B cell (primary cell): ENCODE measurements around the gene POLA2. TPM values are rescaled to one million over a fixed set of nuclear protein-coding genes. Genes with fewer than 3 reads are reported as not detected.
"Not testable (repeated sequence)": the region's sequence is repeated elsewhere in the genome, so short reads cannot be mapped to it uniquely, and the experiment has no call there.

ENCODE experiments used
- ATAC-seq: fragments of 200-7000 bp; cut with Tn5 transposase; one replicate; pipeline ENCODE4 v1.10.0; 2021; ENCODE audit warnings: low read depth, mild to moderate bottlenecking, moderate number of reproducible peaks, moderate library complexity
- CTCF ChIA-PET: fragments of 350-600 bp; sonication (Branson Sonifier 250); formaldehyde crosslinking; loops from one replicate; lab custom pipeline; 2021; ENCODE audit warnings: antibody characterized with exemption, inconsistent platforms; lab: Charles Lee
- POLR2A ChIA-PET: fragments of 350-600 bp; sonication (Branson Sonifier 250); formaldehyde crosslinking; loops from one replicate; lab custom pipeline; 2021; ENCODE audit warnings: antibody characterized with exemption; lab: Charles Lee
- DNase-seq: peaks from one replicate; pipeline ENCODE4 v3.0.0; 2013
- H2AFZ ChIP-seq: 2 replicates; pipeline ENCODE4 v1.6.1; 2012; ENCODE audit warnings: mild to moderate bottlenecking, low read depth, low read length; ENCODE audit not compliant: insufficient read depth, poor library complexity, severe bottlenecking
- H3K27ac ChIP-seq, 2 donors: 1 replicate in 1 of 2; 2 replicates in 1 of 2; pipeline ENCODE4 v1.5.1; 2012 to 2013; ENCODE audit warnings: low read length in 2 of 2, mild to moderate bottlenecking in 2 of 2, moderate library complexity in 1 of 2
- H3K27me3 ChIP-seq, 4 experiments: fragments of 200-600 bp in 1 of 4; sonication (generic) in 1 of 4; replicated peaks in 1 of 4; 1 replicate in 2 of 4; 2 replicates in 2 of 4; pipeline versions ENCODE4 v1.6.1 to v1.7.0; 2013 to 2016; ENCODE audit warnings: low read length in 3 of 4, mild to moderate bottlenecking in 2 of 4, mixed read lengths in 1 of 4, moderate library complexity in 1 of 4; ENCODE audit not compliant: insufficient read depth in 4 of 4, control insufficient read depth in 3 of 4; ENCODE audit errors: control extremely low read depth in 1 of 4
- H3K36me3 ChIP-seq, 2 experiments: replicated peaks in 1 of 2; 1 replicate in 1 of 2; 2 replicates in 1 of 2; pipeline versions ENCODE4 v1.6.1 to v1.7.1; 2013; ENCODE audit warnings: low read length in 1 of 2; ENCODE audit not compliant: insufficient read depth in 2 of 2, control insufficient read depth in 1 of 2; ENCODE audit errors: control extremely low read depth in 1 of 2, extremely low read depth in 1 of 2
- H3K4me1 ChIP-seq, 2 donors: fragments of 200-600 bp in 1 of 2; sonication (generic) in 1 of 2; 1 replicate in 1 of 2; 2 replicates in 1 of 2; pipeline versions ENCODE4 v1.5.1 to v1.6.1; 2013 to 2017; ENCODE audit warnings: low read length in 2 of 2; ENCODE audit not compliant: control insufficient read depth in 2 of 2, insufficient read depth in 2 of 2
- H3K4me2 ChIP-seq: replicated peaks from 2 replicates; pipeline ENCODE3; 2012; ENCODE audit warnings: mild to moderate bottlenecking, low read depth, low read length; ENCODE audit not compliant: poor library complexity, severe bottlenecking
- H3K4me3 ChIP-seq, 5 experiments: fragments of 200-600 bp in 1 of 5; sonication (generic) in 1 of 5; 1 replicate in 3 of 5; 2 replicates in 2 of 5; pipeline versions ENCODE4 v1.5.1 to v1.7.0; 2011 to 2016; ENCODE audit warnings: low read length in 4 of 5, mild to moderate bottlenecking in 4 of 5, low read depth in 2 of 5, control low read depth in 1 of 5, moderate library complexity in 1 of 5; ENCODE audit not compliant: insufficient read depth in 1 of 5; ENCODE audit errors: control extremely low read depth in 1 of 5, extremely low read depth in 1 of 5
- H3K79me2 ChIP-seq: fragments of 200-600 bp; sonication (generic); one replicate; pipeline ENCODE4 v1.6.0; 2016; ENCODE audit warnings: low read length; ENCODE audit not compliant: control insufficient read depth, insufficient read depth
- H3K9ac ChIP-seq: fragments of 200-600 bp; sonication (generic); 2 replicates; pipeline ENCODE4 v1.6.1; 2017; ENCODE audit warnings: mild to moderate bottlenecking, low read length, moderate library complexity
- H3K9me3 ChIP-seq, 3 donors: one replicate each; pipeline versions ENCODE4 v1.6.1 to v1.7.1; 2013; ENCODE audit warnings: low read length in 2 of 3; ENCODE audit not compliant: control insufficient read depth in 2 of 3, insufficient read depth in 1 of 3; ENCODE audit errors: control extremely low read depth in 1 of 3
- H4K20me1 ChIP-seq: 2 replicates; pipeline ENCODE4 v1.6.0; 2012; ENCODE audit warnings: mild to moderate bottlenecking, low read length; ENCODE audit not compliant: insufficient read depth, control insufficient read depth, poor library complexity, severe bottlenecking
- H3K27ac Mint-ChIP-seq: one replicate; pipeline ENCODE4 v1.8.0; 2021; ENCODE audit warnings: mixed read lengths
- H3K27me3 Mint-ChIP-seq: one replicate; pipeline ENCODE4 v1.8.0; 2021; ENCODE audit warnings: mixed read lengths
- H3K4me1 Mint-ChIP-seq: one replicate; pipeline ENCODE4 v1.8.0; 2021; ENCODE audit warnings: mixed read lengths
- H3K4me3 Mint-ChIP-seq: one replicate; pipeline ENCODE4 v1.8.0; 2021; ENCODE audit warnings: mixed read lengths
- H3K9me3 Mint-ChIP-seq: one replicate; pipeline ENCODE4 v1.8.0; 2022; ENCODE audit warnings: mixed read lengths; ENCODE audit not compliant: insufficient read depth
- EZH2 ChIP-seq: IDR thresholded peaks from 2 replicates; pipeline ENCODE4 v1.6.1; 2012; ENCODE audit warnings: borderline replicate concordance, low read depth, mild to moderate bottlenecking, moderate library complexity, low read length; ENCODE audit not compliant: insufficient read depth, poor library complexity, severe bottlenecking
- WGBS: methylation state at CpG from one replicate; pipeline ENCODE4 v1.1.5; 2013; ENCODE audit warnings: missing lambda C conversion rate; ENCODE audit not compliant: insufficient coverage; 5-methylcytosine and 5-hydroxymethylcytosine counted together
- intact Hi-C: fragments of 100-400 bp; cut with micrococcal nuclease; formaldehyde crosslinking; loops from one replicate; pipeline ENCODE4 v1.10.0; 2022
- polyA plus RNA-seq: library from polyadenylated mRNA; depleted of rRNA; stranded (reverse); fragments of >200 nt; gene quantifications from 2 replicates; pipeline ENCODE4 v1.2.3, GENCODE V29; 2012
- total RNA-seq, 2 donors: library from RNA; stranded (reverse); fragments of 120-200 nt in 1 of 2; gene quantifications; 1 replicate in 1 of 2; 2 replicates in 1 of 2; pipeline versions ENCODE4 v1.2.3 to v1.2.4, GENCODE V29; 2013 to 2022
- TF ChIP-seq, protein P1 (sequence below): fragments of 200-600 bp; IDR thresholded peaks from one replicate; pipeline ENCODE4 v1.8.0; 2022; ENCODE audit warnings: antibody characterized with exemption, mild to moderate bottlenecking

POLA2 gene
- total and polyA plus RNA-seq, 2 donors (not counting 1 experiment from before 2014, with no cell fraction given) = 13.0 to 28.7 TPM

GRCh38 chr11:65246506-65246905 lies 15.3 kb upstream of the POLA2 start:
- DNase-seq (no peak), ATAC-seq (no peak)
- no peaks in the 10 kb centered on the region for H3K4me1 Mint-ChIP-seq
- ChIA-PET POLR2A (no interaction called here), CTCF (interaction anchor here (0.6 kb wide), 2 partner anchors 19 to 976 kb away, joined by 3 to 5 read pairs; no protein-coding TSS in a partner anchor)
- TF ChIP-seq EZH2 = no peak
- TF ChIP-seq, protein P1, sequence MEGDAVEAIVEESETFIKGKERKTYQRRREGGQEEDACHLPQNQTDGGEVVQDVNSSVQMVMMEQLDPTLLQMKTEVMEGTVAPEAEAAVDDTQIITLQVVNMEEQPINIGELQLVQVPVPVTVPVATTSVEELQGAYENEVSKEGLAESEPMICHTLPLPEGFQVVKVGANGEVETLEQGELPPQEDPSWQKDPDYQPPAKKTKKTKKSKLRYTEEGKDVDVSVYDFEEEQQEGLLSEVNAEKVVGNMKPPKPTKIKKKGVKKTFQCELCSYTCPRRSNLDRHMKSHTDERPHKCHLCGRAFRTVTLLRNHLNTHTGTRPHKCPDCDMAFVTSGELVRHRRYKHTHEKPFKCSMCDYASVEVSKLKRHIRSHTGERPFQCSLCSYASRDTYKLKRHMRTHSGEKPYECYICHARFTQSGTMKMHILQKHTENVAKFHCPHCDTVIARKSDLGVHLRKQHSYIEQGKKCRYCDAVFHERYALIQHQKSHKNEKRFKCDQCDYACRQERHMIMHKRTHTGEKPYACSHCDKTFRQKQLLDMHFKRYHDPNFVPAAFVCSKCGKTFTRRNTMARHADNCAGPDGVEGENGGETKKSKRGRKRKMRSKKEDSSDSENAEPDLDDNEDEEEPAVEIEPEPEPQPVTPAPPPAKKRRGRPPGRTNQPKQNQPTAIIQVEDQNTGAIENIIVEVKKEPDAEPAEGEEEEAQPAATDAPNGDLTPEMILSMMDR = no peak
- Histone ChIP-seq H3K79me2 (no peaks in the 10 kb centered on the region), H2AFZ (no peak overlapping the region), H3K4me1 (no peaks in the 10 kb centered on the region), H3K9ac (no peak overlapping the region), H3K36me3 (no peaks in the 10 kb centered on the region), H4K20me1 (no peaks in the 10 kb centered on the region), H3K4me3 (no peak overlapping the region), H3K27me3 (no peaks in the 10 kb centered on the region), H3K4me2 (no peak overlapping the region), H3K27ac (no peak overlapping the region), H3K9me3 (peaks cover 0 to 10% (median 5%) of the 10 kb centered on the region in 3 donors)
- intact Hi-C loops = no loop called here
- H3K27ac Mint-ChIP-seq = no peak overlapping the region
- WGBS = 100% methylated on average over 1 of the region's 5 CpGs
- peaks cover 4% of the 10 kb centered on the region for H3K9me3 Mint-ChIP-seq
- H3K27me3 Mint-ChIP-seq = no peaks in the 10 kb centered on the region
- H3K4me3 Mint-ChIP-seq = no peak overlapping the region

DNA sequence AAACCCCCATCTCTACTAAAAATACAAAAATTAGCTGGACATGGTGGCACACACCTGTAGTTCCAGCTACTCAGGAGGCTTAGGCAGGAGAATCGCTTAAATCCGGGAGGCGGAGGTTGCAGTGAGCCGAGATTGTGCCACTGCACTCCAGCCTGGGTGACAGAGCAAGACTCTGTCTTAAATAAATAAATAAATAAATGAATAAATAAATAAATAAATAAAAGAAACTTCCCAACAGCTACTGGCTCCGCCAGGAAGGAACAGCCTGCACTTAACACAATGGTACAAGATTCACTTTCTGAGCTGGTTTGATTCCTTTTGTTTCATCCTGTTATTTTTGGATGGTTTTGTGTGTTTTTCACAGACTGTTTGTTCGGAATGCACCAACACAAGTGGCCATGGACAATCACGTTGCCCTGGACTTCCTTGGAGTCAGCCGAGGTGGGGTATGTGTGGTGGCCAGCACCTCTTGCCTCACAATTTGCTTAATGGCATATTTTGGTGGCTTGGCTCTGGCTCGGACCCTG lies 13.5 kb upstream of the POLA2 start:
- H3K27me3 Mint-ChIP-seq, H3K9me3 Mint-ChIP-seq, POLR2A ChIA-PET, H3K27me3 ChIP-seq, H3K9ac ChIP-seq, intact Hi-C loops, DNase-seq, H3K4me1 ChIP-seq, H3K36me3 ChIP-seq, H3K27ac ChIP-seq, H3K4me2 ChIP-seq, H3K79me2 ChIP-seq, H2AFZ ChIP-seq, H3K9me3 ChIP-seq, H3K27ac Mint-ChIP-seq, H3K4me1 Mint-ChIP-seq, H3K4me3 ChIP-seq, ATAC-seq, H4K20me1 ChIP-seq, H3K4me3 Mint-ChIP-seq: not testable (repeated sequence)
- CTCF ChIA-PET = interaction anchor here (6.9 kb wide), 1 partner anchor 17 kb away, joined by 34 read pairs; no protein-coding TSS in a partner anchor
- 100% methylated on average over 2 of the region's 9 CpGs for WGBS
